HepG2 (cell line): ENCODE measurements around the gene ANKRA2. TPM values are rescaled to one million over a fixed set of nuclear protein-coding genes. Genes with fewer than 3 reads are reported as not detected.

ENCODE experiments used
- AKNA ChIP-seq: sonication (generic); formaldehyde crosslinking; IDR thresholded peaks from 2 replicates; pipeline ENCODE4 v1.4.0; 2020; ENCODE audit warnings: missing genetic modification reagents, borderline replicate concordance
- ARNT2 ChIP-seq: sonication (generic); formaldehyde crosslinking; IDR thresholded peaks from 2 replicates; pipeline ENCODE4 v1.8.0; 2022; ENCODE audit warnings: mild to moderate bottlenecking, low read depth, missing genetic modification reagents, moderate library complexity
- ATF2 ChIP-seq: sonication (generic); formaldehyde crosslinking; IDR thresholded peaks from 2 replicates; pipeline ENCODE4 v1.4.0; 2020; ENCODE audit warnings: missing genetic modification reagents
- CREB3 ChIP-seq: sonication (generic); formaldehyde crosslinking; IDR thresholded peaks from 2 replicates; pipeline ENCODE4 v1.5.0; 2020; ENCODE audit warnings: missing genetic modification reagents
- HIVEP1 ChIP-seq: sonication (generic); formaldehyde crosslinking; IDR thresholded peaks from 2 replicates; pipeline ENCODE4 v1.4.0; 2020; ENCODE audit warnings: mild to moderate bottlenecking, missing genetic modification reagents
- PCBP1 ChIP-seq: fragments of 200-400 bp; formaldehyde crosslinking; IDR thresholded peaks from 2 replicates; pipeline ENCODE4 v1.6.1; 2017; ENCODE audit warnings: mild to moderate bottlenecking, low read depth, low read length, borderline replicate concordance
- SRF ChIP-seq: IDR thresholded peaks from 2 replicates; pipeline ENCODE4 v1.6.1; 2011; ENCODE audit warnings: mild to moderate bottlenecking, low read depth, low read length, moderate library complexity
- TCF7 ChIP-seq: sonication (generic); IDR thresholded peaks from 2 replicates; pipeline ENCODE4 v1.6.1; 2016; ENCODE audit warnings: antibody characterized with exemption, low read depth
- ZBTB40 ChIP-seq, 2 experiments: fragments of 450-650 bp in 1 of 2; sonication (generic) in 1 of 2; formaldehyde crosslinking in 1 of 2; IDR thresholded peaks; 2 replicates each; pipeline versions ENCODE4 v1.6.1 to v1.8.0; 2016 to 2022; ENCODE audit warnings: antibody characterized with exemption in 1 of 2, mild to moderate bottlenecking in 1 of 2, missing genetic modification reagents in 1 of 2
- ZNF253 ChIP-seq: sonication (generic); formaldehyde crosslinking; IDR thresholded peaks from 2 replicates; pipeline ENCODE4 v1.8.0; 2022; ENCODE audit warnings: mild to moderate bottlenecking, missing genetic modification reagents, borderline replicate concordance
- ZNF619 ChIP-seq: sonication (generic); formaldehyde crosslinking; IDR thresholded peaks from 2 replicates; pipeline ENCODE4 v1.4.0; 2020; ENCODE audit warnings: mild to moderate bottlenecking, missing genetic modification reagents
- polyA plus RNA-seq, 8 experiments: library from polyadenylated mRNA; depleted of rRNA in 3 of 8; stranded (reverse) in 7 of 8; unstranded in 1 of 8; fragments of >200 nt; fragmentation: Illumina TruSeq in 4 of 8; extraction: Trizol in 4 of 8; gene quantifications; 2 replicates each; pipeline versions ENCODE4 v1.2.1 to v1.2.3, GENCODE V29; 2011 to 2016; ENCODE audit warnings: low read depth in 4 of 8, missing spikeins in 1 of 8, mixed read lengths in 1 of 8; ENCODE audit not compliant: insufficient read depth in 1 of 8
- total RNA-seq, 5 experiments: library from RNA; depleted of rRNA; stranded (reverse); fragments of >200 nt; fragmentation: Illumina TruSeq; extraction: Trizol; gene quantifications; 2 replicates each; pipeline ENCODE4 v1.2.3, GENCODE V29; 2016; ENCODE audit warnings: low read depth in 1 of 5

ANKRA2 gene
- total and polyA plus RNA-seq, 2 of the 13 experiments (the other 11 are each of a cell fraction or from before 2014, with no cell fraction given), result 23.6 to 33.6 TPM

GRCh38 chr5:73605223-73606087, 40.0 kb upstream of the ANKRA2 start (continued):
- TF ChIP-seq ZBTB40 (IDR thresholded peaks at IDR 0.05) (no peak), ZBTB40 (CRISPR knock-in tag; IDR thresholded peaks at IDR 0.05) (no peak), ZNF619 (CRISPR knock-in tag) (no peak), ZNF253 (no peak), PCBP1 (no peak), AKNA (CRISPR knock-in tag) (no peak), TCF7 (peak; percentile 76; the same call in 1 of the 2 replicates), HIVEP1 (CRISPR knock-in tag) (no peak), CREB3 (CRISPR knock-in tag) (no peak), SRF (no peak), ARNT2 (no peak), ATF2 (no peak)
